GM19468 (cell line): ENCODE measurements around the gene ZNF32.
"Not testable (repeated sequence)": the region's sequence is repeated elsewhere in the genome, so short reads cannot be mapped to it uniquely, and the experiment has no call there.

Experiments used
- ATAC-seq: cut with Tn5 transposase; IDR thresholded peaks from one replicate; pipeline ENCODE4 v1.9.1; 2021; ENCODE audit warnings: mild to moderate bottlenecking, moderate library complexity, moderate number of reproducible peaks; ENCODE audit not compliant: unreplicated experiment; ENCODE audit errors: extremely low read depth

The ZNF32 gene

GRCh38 chr10:43644252-43644651 lies 4.4 kb downstream of the ZNF32 start:
- no peak for ATAC-seq

DNA sequence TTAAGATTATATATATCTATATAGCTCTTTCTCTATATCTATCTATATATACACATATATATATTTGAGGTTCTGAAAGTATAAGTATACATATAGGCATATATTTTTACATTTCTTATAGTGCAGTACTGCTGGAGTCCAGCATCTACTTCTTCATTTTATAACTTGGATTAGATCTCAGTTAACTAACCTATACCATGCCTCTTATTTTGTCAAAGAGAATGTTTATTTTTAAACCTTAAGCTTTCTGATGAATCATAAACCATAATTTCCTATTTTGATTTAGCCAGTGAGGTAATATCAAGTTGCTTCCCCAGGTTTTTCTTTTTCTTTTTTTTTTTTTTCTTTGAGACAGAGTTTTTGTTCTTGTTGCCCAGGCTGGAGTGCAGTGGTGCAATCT lies 8.1 kb downstream of the ZNF32 start:
- ATAC-seq: no peak

DNA sequence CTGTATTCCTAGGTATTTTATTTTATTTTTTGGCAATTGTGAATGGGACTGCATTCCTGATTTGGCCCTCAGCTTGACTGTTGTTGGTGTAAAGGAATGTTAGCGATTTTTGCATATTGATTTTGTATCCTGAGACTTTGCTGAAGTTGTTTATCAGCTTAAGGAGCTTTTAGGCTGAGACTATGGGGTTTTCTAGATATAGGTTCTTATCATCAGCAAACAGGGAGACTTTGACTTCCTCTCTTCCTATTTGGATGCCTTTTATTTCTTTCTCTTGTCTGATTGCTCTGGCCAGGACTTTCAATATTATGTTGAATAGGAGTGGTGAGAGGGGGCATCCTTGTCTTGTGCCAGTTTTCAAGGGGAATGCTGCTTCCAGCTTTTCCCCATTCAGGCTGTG lies 12.9 kb downstream of the ZNF32 start:
- not testable (repeated sequence) for ATAC-seq

- no peak for ATAC-seq
These were observed 19.7 kb downstream of the ZNF32 start for GRCh38 chr10:43628956-43629355.

DNA sequence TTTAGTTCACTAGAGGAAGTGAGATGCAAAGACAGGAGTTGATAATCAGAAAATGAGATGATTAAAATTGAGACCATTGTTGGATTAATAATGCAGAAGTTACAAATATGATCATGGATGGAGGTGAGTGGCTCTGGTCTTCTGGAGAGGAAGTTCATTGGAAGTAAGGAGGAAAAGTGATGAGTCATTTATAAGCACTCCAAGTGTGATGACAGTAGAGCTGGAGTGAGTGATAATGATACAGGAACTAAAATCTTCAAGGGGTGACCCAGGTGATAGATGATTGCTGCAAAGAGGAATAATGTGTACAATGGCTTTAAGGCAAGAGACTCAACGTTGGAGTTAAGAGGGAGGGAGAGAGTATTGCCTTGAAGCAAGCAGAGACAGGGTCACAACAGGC lies 20.7 kb downstream of the ZNF32 start:
- no peak for ATAC-seq

DNA sequence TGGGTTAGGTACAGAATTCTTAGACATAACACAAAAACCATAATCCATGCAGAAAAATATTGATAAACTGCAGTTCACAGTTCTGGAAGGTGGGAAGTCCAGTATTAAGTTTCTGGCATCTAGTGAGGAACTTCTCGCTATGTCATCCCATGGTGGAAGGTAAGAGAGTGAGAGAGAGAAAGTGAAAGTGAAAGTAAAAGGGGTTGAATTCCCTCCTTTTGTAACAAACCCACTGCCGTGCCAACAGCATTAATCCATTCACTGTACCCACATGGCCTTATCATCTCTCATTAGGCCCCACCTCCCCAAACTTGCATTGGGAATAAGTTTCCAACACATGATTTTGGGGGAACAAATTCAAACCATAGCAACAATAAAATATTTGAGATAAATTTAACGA lies 25.3 kb downstream of the ZNF32 start:
- ATAC-seq: no peak

DNA sequence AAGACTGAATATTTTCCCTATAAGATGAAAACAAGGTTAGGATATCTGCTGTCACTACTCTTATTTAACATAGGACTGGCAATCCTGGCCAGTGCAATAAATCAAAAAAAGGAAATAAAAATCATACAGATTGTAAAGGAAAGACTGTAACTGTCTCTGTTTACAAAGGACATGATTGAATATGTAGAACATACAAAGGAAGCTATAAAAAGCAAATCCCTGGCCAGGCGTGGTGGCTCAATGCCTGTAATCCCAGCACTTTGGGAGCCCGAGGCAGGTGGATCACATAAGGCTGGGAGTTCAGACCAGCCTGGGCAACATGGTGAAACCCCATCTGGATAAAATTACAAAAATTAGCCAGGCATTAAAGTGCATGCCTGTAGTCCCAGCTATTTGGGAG lies 26.6 kb downstream of the ZNF32 start:
- ATAC-seq: no peak

DNA sequence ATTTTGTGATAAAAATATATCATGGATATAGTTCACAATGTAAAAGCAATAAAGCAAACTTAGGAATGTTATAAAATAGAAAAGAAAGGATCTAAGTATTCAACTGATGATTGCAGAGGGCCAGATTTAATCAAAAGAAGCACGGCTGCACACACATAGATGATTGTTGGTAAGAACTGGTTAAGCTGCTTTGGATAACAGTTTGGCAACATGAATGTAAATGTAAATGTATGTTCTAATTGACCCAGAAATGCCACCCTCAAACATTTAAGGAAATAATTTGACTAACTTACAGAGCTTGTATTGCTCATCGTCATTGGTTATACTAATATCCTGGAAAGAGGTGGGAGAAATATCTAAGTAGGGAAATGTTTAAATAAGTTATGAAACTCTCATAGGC lies 29.3 kb downstream of the ZNF32 start:
- ATAC-seq: no peak

- ATAC-seq: no peak
These were observed 31.8 kb downstream of the ZNF32 start for GRCh38 chr10:43616697-43617370.

DNA sequence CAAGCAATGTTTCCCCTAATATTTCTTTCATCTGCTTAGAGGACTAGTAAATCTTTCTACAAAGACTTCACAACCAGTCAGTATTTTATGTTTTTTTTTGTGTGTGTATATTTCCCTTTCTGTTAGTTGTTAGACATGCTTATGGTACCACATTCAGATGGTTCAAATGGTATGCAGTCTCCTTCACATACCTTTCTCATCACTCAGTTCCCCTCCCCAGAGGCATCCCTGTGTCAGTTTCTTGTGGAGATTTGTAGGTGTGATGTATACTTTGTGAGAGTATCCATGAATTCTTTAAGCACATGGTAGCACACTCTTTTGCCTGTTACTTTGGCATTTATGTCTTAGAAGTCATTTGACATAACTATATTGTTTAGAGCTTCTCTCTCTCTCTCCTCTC lies 38.0 kb downstream of the ZNF32 start:
- no peak for ATAC-seq

GRCh38 chr10:43607199-43607573 lies 41.5 kb downstream of the ZNF32 start:
- ATAC-seq: no peak

GRCh38 chr10:43606323-43607198 lies 42.1 kb downstream of the ZNF32 start, which contains the start of gene ZNF485:
TSS of gene ZNF485 (plus strand) at chr10:43606438. CDS start at chr10:43607051, 613 bp downstream.
- ATAC-seq: peak; percentile 98

GRCh38 chr10:43605850-43606322 lies 42.8 kb downstream of the ZNF32 start:
- ATAC-seq: no peak

- not testable (repeated sequence) for ATAC-seq
These were observed 47.1 kb downstream of the ZNF32 start for GRCh38 chr10:43601576-43601975.

GRCh38 chr10:43599333-43599732 lies 49.3 kb downstream of the ZNF32 start:
- no peak for ATAC-seq

GRCh38 chr10:43598446-43598845 lies 50.2 kb downstream of the ZNF32 start:
- no peak for ATAC-seq

DNA sequence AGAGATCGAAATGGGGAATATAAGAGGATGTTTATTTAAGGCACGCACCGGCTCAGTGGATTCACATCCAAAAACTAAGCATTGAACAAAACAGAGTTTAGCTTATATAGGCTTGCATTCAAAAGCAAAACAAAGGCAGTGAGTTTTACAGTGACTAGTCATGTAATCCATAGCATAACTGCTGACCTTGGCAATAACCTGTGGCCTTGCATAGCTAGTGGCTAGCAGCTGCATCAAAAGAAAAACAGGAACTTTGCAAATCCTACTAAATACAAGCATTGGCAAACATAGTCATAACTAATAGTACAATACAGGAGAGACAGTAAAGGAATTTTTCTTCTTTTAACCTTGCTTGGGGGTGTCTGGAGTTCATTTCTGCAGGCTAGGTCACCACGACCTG lies 52.1 kb downstream of the ZNF32 start:
- no peak for ATAC-seq

DNA sequence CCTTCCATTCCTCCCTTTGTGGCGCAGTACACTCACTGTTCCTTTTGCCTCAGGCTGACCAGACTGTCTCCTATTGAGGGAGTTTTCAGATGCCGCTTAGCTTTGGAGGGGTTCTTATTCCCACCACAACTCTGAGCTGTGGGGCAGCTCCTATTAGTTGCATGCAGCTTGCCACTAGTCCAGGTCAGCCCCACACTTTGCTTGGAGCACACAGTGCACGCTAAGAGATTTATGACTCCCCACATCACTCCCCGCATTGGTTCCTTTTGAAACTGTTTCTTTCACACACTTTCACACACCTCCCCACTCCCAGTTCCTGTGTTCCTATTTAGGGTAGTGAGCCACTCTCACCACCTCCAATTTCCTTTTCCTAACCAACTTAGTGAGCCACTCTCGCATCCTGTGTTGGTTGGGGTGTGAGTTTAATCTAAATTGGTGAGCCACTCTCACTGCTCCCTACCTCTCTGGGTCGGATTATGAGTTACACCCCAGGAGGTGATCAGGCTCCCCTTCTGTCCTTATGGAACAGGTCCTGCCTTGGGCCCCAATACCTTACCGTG lies 52.9 kb downstream of the ZNF32 start:
- peak; percentile 17 for ATAC-seq

- peak; percentile 95 for ATAC-seq
These were observed 53.6 kb downstream of the ZNF32 start for GRCh38 chr10:43594944-43595589.
